GM12801 (cell line): Measurements from ENCODE around the gene NPAP1.

Source experiments
- TF ChIP-seq, protein P1 (sequence below): IDR thresholded peaks from one replicate; pipeline ENCODE4 v1.5.1; 2011; ENCODE audit warnings: control low read depth; ENCODE audit not compliant: insufficient read length; ENCODE audit errors: extremely low read depth

The NPAP1 gene

DNA sequence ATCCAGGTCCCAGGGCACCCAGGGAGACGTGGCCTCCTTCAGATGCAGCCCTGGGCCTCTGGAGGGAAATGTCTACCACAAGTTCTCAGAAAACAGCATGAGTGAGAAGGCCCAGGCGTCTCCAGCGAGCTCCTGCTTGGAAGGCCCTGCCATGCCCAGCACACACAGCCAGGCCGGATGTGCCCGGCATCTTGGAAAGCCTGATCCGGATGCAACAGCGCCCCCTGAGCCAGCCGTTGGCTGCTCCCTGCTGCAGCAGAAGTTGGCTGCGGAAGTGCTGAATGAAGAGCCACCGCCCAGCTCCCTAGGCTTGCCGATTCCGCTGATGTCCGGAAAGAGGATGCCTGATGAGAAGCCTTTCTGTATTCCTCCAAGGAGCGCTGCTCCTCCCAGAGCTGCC, 856 bp downstream of the NPAP1 start:
- TF ChIP-seq, protein P1, sequence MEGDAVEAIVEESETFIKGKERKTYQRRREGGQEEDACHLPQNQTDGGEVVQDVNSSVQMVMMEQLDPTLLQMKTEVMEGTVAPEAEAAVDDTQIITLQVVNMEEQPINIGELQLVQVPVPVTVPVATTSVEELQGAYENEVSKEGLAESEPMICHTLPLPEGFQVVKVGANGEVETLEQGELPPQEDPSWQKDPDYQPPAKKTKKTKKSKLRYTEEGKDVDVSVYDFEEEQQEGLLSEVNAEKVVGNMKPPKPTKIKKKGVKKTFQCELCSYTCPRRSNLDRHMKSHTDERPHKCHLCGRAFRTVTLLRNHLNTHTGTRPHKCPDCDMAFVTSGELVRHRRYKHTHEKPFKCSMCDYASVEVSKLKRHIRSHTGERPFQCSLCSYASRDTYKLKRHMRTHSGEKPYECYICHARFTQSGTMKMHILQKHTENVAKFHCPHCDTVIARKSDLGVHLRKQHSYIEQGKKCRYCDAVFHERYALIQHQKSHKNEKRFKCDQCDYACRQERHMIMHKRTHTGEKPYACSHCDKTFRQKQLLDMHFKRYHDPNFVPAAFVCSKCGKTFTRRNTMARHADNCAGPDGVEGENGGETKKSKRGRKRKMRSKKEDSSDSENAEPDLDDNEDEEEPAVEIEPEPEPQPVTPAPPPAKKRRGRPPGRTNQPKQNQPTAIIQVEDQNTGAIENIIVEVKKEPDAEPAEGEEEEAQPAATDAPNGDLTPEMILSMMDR: no peak

DNA sequence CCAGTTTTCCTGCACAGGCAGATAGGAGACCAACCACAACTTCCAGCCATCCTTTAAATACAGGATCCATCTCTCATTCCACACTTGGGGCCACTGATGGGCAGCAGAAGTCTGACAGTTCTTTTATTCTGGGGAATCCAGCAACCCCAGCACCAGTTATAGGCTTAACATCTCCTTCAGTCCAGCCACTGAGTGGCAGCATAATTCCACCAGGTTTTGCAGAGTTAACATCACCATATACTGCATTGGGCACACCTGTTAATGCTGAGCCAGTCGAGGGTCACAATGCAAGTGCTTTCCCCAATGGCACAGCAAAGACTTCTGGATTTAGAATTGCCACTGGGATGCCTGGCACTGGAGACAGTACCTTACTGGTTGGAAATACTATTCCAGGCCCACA, 2.9 kb downstream of the NPAP1 start:
- TF ChIP-seq, protein P1: no peak

DNA sequence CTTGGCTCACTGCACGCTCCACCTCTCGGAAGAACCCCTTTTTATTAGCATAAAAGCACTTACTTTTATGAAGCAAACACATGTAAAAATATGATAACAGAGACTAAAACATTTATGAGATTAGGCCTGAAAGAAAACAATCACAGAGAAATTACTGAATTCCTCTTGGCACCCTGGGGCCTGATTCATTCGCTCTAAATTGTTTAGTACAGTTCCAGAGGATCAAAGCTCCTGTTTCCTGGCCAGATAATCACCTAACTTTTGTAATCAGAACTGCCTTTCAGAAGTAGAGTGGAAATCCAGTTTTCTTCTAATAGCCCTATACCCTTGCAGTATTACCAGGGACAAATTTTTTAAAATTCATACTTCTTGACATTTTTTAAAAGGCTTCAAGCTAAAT, 6.4 kb downstream of the NPAP1 start:
- TF ChIP-seq, protein P1: no peak

DNA sequence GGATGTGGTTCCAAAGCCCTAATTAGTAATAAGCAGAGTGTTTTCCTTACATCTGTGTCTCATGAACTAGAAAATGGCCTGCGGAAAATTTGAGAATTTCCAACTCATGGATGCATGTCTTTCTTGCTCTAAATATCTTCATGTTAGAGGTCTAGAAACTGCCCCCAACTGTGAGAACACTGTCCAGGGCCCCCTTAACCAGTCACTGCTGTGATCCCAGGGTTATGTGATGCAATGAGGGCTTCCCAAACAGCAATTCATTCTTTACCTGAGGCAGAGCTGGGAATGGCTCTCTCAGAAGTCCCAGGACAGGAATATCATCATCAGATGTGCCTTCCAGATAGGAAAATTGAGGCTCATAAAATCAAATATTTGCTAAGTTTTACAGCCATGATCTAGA, 8.2 kb downstream of the NPAP1 start:
- TF ChIP-seq, protein P1: no peak

DNA sequence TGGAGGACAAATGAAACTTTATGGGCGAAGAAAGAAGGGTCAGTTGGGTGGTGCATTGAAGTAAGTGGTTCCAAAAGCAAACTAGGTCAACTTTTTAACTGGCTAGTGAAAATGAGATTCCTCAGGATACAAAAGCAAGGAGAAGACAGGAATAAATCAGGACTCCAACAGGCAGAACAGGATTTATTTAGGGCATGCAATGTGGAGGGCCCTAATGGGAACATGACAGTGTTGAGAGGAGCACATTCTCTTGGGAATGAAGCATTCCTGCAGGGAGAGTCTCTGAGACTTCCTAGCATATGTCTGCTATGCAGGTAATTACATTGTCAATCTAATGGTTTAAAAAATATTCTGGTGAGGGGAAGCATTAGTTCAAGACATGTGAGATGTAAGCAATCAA, 8.7 kb downstream of the NPAP1 start:
- TF ChIP-seq, protein P1: no peak

DNA sequence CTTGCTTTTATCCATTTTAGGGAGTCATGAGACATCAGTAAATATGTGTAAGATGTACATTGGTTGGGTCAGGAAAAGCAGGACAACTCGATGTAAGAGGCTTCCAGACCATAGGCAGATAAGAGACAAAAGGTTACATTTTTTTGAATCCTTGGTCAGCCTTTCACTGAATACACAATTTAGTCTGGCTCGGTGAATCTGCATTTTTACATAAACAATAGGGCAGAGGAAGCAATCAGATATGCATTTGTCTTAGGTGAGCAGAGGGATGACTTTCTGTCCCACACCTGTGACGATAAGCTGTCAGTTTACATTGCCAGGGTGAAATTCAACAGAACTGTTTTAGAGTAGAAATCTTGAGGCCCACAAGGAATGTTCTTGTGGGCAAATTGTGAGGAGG, 20.6 kb downstream of the NPAP1 start:
- TF ChIP-seq, protein P1: no peak

DNA sequence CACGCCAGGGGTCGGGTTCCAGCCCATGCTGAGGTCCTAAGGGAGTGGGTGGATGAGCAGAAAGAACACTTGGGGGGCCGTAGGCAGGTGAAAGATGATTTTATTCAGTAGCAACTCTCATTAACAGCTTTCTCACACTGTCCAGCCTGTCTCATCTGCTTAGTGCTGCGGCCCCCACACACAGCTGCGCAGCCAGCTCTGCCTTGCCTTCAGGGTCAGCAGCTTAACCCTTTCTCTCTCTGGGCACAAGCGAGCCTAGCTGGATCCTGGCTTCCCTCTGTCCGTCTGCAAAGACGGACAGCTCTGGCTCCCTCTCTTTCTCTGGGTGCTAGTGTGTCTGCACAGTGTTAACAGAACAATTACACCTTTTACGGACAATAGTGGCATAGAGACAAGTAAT, 21.3 kb downstream of the NPAP1 start:
- TF ChIP-seq, protein P1: no peak

DNA sequence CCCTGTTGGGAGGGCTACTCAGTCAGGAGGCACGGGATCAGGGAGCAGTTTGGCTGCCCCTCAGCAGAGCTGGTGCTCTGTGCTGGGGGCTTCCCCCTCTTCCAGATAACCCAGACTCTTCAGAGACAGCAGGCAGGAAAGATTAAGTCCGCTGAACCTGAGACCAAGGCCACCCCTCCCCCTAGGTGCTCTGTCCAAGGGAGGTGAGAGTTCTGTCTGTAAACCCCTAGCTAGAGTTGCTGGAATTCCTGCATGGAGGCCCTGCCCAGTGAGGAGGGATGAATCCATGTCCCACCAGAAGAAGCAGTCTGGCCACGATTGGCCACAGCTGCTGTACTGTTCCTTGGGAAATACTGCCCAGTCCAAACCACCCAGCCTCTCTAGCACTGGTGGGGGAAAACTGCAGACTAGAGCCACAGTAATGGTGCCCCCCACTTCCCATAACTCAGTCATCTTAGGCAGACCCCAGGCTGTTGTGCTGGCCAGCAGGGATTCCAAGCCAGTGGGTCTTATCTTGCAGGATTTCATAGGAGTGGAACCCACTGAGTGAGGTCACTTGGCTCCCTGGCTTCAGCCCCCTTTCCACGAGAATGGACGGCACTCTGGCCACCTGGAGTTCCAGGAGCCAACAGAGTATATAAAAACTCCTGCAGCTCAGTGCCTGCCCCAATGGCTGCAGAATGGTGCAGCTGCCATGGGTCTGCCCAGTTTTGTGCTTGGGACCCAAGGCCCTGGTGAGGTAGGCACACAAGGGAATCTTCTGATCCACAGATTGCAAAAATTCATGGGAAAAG, 42.9 kb downstream of the NPAP1 start:
- TF ChIP-seq, protein P1: no peak
